PC-9 (cell line): ENCODE data around the gene SNAI3. TPM values are rescaled to one million over a fixed set of nuclear protein-coding genes. Genes with fewer than 3 reads are reported as not detected.

Experiments used
- BruUV-seq: library from RNA; stranded (reverse); fragments of 400-500 nt; replicated peaks from 2 replicates; lab custom pipeline; 2021; lab: Mats Ljungman, UMichigan
- CTCF ChIA-PET: fragments of 300-600 bp; sonication (Branson Sonifier 250); formaldehyde crosslinking; loops from one replicate; lab custom pipeline; 2022; ENCODE audit warnings: antibody characterized with exemption; lab: Charles Lee
- POLR2A ChIA-PET: fragments of 300-600 bp; sonication (Branson Sonifier 250); formaldehyde crosslinking; loops from one replicate; lab custom pipeline; 2022; ENCODE audit warnings: antibody characterized with exemption; ENCODE audit not compliant: unreplicated experiment; lab: Charles Lee
- DNase-seq, 2 experiments: peaks; one replicate each; pipeline versions ENCODE4 v3.0.0 to v3.0.0-alpha.2; 2015 to 2022; ENCODE audit warnings: mixed read lengths in 1 of 2
- H2AFZ ChIP-seq: fragments of 200-600 bp; sonication (generic); 2 replicates; pipeline ENCODE4 v1.8.1; 2017; ENCODE audit warnings: antibody characterized with exemption
- H3F3A ChIP-seq: fragments of 200-600 bp; sonication (generic); 2 replicates; pipeline ENCODE4 v1.8.1; 2017; ENCODE audit warnings: antibody characterized with exemption, mild to moderate bottlenecking, low read depth; ENCODE audit not compliant: insufficient read depth
- H3K27ac ChIP-seq: fragments of 200-600 bp; sonication (generic); 2 replicates; pipeline ENCODE4 v1.6.1; 2016; ENCODE audit warnings: mixed run types
- H3K27me3 ChIP-seq: fragments of 200-600 bp; sonication (generic); 2 replicates; pipeline ENCODE4 v1.6.1; 2016; ENCODE audit warnings: low read depth, mixed run types; ENCODE audit not compliant: insufficient read depth
- H3K36me3 ChIP-seq: fragments of 200-600 bp; sonication (generic); 2 replicates; pipeline ENCODE4 v1.6.1; 2016; ENCODE audit warnings: low read depth, mixed run types
- H3K4me1 ChIP-seq: fragments of 200-600 bp; sonication (generic); replicated peaks from 2 replicates; pipeline ENCODE4 v1.6.1; 2016; ENCODE audit warnings: mixed run types; ENCODE audit not compliant: insufficient read depth
- H3K4me2 ChIP-seq: fragments of 200-600 bp; sonication (generic); 2 replicates; pipeline ENCODE4 v1.6.1; 2017; ENCODE audit warnings: mixed run types
- H3K4me3 ChIP-seq: fragments of 200-600 bp; sonication (generic); 2 replicates; pipeline ENCODE4 v1.6.1; 2016; ENCODE audit warnings: mixed run types
- H3K79me2 ChIP-seq: fragments of 200-600 bp; sonication (generic); 2 replicates; pipeline ENCODE4 v1.6.1; 2017; ENCODE audit warnings: low read depth, mixed run types
- H3K9me2 ChIP-seq: fragments of 200-600 bp; sonication (generic); 2 replicates; pipeline ENCODE4 v1.8.1; 2017; ENCODE audit warnings: mild to moderate bottlenecking; ENCODE audit not compliant: insufficient read depth
- H3K9me3 ChIP-seq: fragments of 200-600 bp; sonication (generic); 2 replicates; pipeline ENCODE4 v1.8.1; 2016; ENCODE audit warnings: low read depth; ENCODE audit not compliant: insufficient read depth
- H4K20me1 ChIP-seq: fragments of 200-600 bp; sonication (generic); 2 replicates; pipeline ENCODE4 v1.8.1; 2017; ENCODE audit not compliant: insufficient read depth
- EZH2 ChIP-seq: fragments of 200-600 bp; sonication (generic); IDR thresholded peaks from 2 replicates; pipeline ENCODE4 v1.8.0; 2017; ENCODE audit warnings: antibody characterized with exemption, low read depth
- intact Hi-C: fragments of 100-400 bp; cut with micrococcal nuclease; formaldehyde crosslinking; loops from one replicate; pipeline ENCODE4 v1.10.0; 2022; ENCODE audit not compliant: unreplicated experiment
- total RNA-seq: library from RNA; stranded (reverse); gene quantifications from 2 replicates; pipeline ENCODE4 v1.2.3, GENCODE V29; 2021
- TF ChIP-seq, protein P1 (sequence below): fragments of 200-600 bp; sonication (generic); conservative IDR thresholded peaks from 2 replicates; pipeline ENCODE4 v1.6.1; 2017; ENCODE audit warnings: mixed run types, antibody characterized with exemption, mild to moderate bottlenecking, moderate library complexity

Gene SNAI3
- total RNA-seq, 1 experiment from 2014 or later, result 1.3 TPM

GRCh38 chr16:88723911-88724310 lies 37.6 kb upstream of the SNAI3 start:
- no peaks in the 10 kb centered on the region for H3K9me2 ChIP-seq
- H3F3A ChIP-seq, result 0 out of 2 replicates have a peak, but pooled peaks cover 3% of the 10 kb centered on the region
- 0 out of 2 replicates have a peak, but pooled peaks cover 3% of the 10 kb centered on the region for H3K36me3 ChIP-seq
- intact Hi-C loops, result no loop called here
- ChIA-PET POLR2A (no interaction called here), CTCF (no interaction called here)
- H4K20me1 ChIP-seq, result no peaks in the 10 kb centered on the region; the same call in 1 of the 2 replicates
- no peak overlapping the region for H3K27ac ChIP-seq
- no peaks in the 10 kb centered on the region for H3K27me3 ChIP-seq
- BruUV-seq, result no TSS peak
- no peak for DNase-seq
- no peak for TF ChIP-seq EZH2
- TF ChIP-seq, protein P1, sequence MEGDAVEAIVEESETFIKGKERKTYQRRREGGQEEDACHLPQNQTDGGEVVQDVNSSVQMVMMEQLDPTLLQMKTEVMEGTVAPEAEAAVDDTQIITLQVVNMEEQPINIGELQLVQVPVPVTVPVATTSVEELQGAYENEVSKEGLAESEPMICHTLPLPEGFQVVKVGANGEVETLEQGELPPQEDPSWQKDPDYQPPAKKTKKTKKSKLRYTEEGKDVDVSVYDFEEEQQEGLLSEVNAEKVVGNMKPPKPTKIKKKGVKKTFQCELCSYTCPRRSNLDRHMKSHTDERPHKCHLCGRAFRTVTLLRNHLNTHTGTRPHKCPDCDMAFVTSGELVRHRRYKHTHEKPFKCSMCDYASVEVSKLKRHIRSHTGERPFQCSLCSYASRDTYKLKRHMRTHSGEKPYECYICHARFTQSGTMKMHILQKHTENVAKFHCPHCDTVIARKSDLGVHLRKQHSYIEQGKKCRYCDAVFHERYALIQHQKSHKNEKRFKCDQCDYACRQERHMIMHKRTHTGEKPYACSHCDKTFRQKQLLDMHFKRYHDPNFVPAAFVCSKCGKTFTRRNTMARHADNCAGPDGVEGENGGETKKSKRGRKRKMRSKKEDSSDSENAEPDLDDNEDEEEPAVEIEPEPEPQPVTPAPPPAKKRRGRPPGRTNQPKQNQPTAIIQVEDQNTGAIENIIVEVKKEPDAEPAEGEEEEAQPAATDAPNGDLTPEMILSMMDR, result no peak
- no peak overlapping the region for H3K4me2 ChIP-seq
- no peaks in the 10 kb centered on the region for H3K79me2 ChIP-seq
- H3K4me3 ChIP-seq, result no peak overlapping the region
- H2AFZ ChIP-seq, result no peak overlapping the region
- H3K9me3 ChIP-seq, result no peaks in the 10 kb centered on the region
- H3K4me1 ChIP-seq, result no peaks in the 10 kb centered on the region

DNA sequence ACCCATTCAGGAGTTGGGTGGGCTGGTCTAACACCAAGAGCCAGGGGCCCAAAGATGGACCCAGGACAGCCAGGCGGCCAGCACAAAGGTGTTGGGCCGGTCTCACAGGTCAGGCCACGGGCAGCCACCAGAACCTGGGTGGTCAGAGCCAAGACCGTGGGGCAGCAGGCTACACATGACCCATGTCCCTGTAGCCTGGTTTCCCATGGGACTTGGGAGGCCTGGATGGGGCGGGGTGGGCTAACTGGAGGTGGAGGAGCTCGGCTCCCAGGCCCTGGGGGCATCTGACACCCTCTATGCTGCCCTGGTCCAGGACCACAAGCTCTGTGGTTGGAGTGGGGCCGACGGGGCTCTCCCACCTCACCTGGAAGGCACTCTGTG lies 37.2 kb upstream of the SNAI3 start:
- intact Hi-C loops, result no loop called here
- no peak overlapping the region for H3K27ac ChIP-seq
- H4K20me1 ChIP-seq, result peaks cover 3% of the 10 kb centered on the region; the same call in 1 of the 2 replicates
- POLR2A ChIA-PET, result no interaction called here
- H2AFZ ChIP-seq, result no peak overlapping the region
- TF ChIP-seq EZH2, result no peak
- TF ChIP-seq, protein P1, result no peak
- no TSS peak for BruUV-seq
- H3K4me2 ChIP-seq, result no peak overlapping the region
- H3K9me3 ChIP-seq, result no peaks in the 10 kb centered on the region
- no peaks in the 10 kb centered on the region for H3K79me2 ChIP-seq
- H3K36me3 ChIP-seq, result 0 out of 2 replicates have a peak, but pooled peaks cover 3% of the 10 kb centered on the region
- no peak overlapping the region for H3K4me3 ChIP-seq
- H3K4me1 ChIP-seq, result no peaks in the 10 kb centered on the region
- no peaks in the 10 kb centered on the region for H3K27me3 ChIP-seq
- DNase-seq, result no peak
- CTCF ChIA-PET, result no interaction called here
- H3K9me2 ChIP-seq, result no peaks in the 10 kb centered on the region
- H3F3A ChIP-seq, result peaks cover 3% of the 10 kb centered on the region; the same call in 1 of the 2 replicates

- Histone ChIP-seq H3K4me2 (no peak overlapping the region), H4K20me1 (peaks cover 7% of the 10 kb centered on the region), H3K79me2 (no peaks in the 10 kb centered on the region), H3K9me3 (no peaks in the 10 kb centered on the region), H3F3A (peaks cover 9% of the 10 kb centered on the region; the same call in 1 of the 2 replicates), H3K27ac (no peak overlapping the region), H3K36me3 (0 out of 2 replicates have a peak, but pooled peaks cover 3% of the 10 kb centered on the region), H3K4me1 (no peaks in the 10 kb centered on the region), H3K4me3 (no peak overlapping the region), H2AFZ (no peak overlapping the region), H3K27me3 (no peaks in the 10 kb centered on the region), H3K9me2 (no peaks in the 10 kb centered on the region)
- BruUV-seq, result no TSS peak
- DNase-seq, result no peak
- intact Hi-C loops, result no loop called here
- ChIA-PET CTCF (no interaction called here), POLR2A (interaction anchor here (0.6 kb wide), 2 partner anchors 15 to 87 kb away, joined by 3 to 5 read pairs; no protein-coding TSS in a partner anchor)
- no peak for TF ChIP-seq EZH2
- TF ChIP-seq, protein P1, result no peak
Observed at GRCh38 chr16:88722784-88723506, 36.6 kb upstream of the SNAI3 start.
